OCI-LY7 (cell line): Measurements from ENCODE around the gene RLN3. TPM values are rescaled to one million over a fixed set of nuclear protein-coding genes. Genes with fewer than 3 reads are reported as not detected.

Source experiments
- BruUV-seq: library from RNA; stranded (reverse); fragments of 400-500 nt; replicated peaks from 2 replicates; lab custom pipeline; 2021; lab: Mats Ljungman, UMichigan
- CTCF ChIA-PET: fragments of 300-600 bp; sonication (Branson Sonifier 250); formaldehyde crosslinking; loops from one replicate; lab custom pipeline; 2022; ENCODE audit warnings: antibody characterized with exemption; ENCODE audit not compliant: unreplicated experiment; lab: Charles Lee
- POLR2A ChIA-PET: fragments of 300-600 bp; sonication (Branson Sonifier 250); formaldehyde crosslinking; loops from one replicate; lab custom pipeline; 2022; ENCODE audit warnings: antibody characterized with exemption; lab: Charles Lee
- DNase-seq: peaks from one replicate; pipeline ENCODE4 v3.0.0-alpha.2; 2015; ENCODE audit warnings: low spot score
- H2AFZ ChIP-seq: fragments of 200-600 bp; sonication (generic), shearing (Covaris generic); 2 replicates; pipeline ENCODE4 v1.6.1; 2014; ENCODE audit warnings: mild to moderate bottlenecking, antibody characterized with exemption, low read length, moderate library complexity
- H3K27ac ChIP-seq: fragments of 200-600 bp; sonication (generic); 2 replicates; pipeline ENCODE4 v1.5.1; 2014; ENCODE audit warnings: mixed run types, low read depth, mild to moderate bottlenecking, moderate library complexity, low read length, inconsistent platforms; ENCODE audit not compliant: poor library complexity, severe bottlenecking
- H3K36me3 ChIP-seq: fragments of 200-600 bp; sonication (generic); 2 replicates; pipeline ENCODE4 v1.6.1; 2014; ENCODE audit warnings: mild to moderate bottlenecking, antibody characterized with exemption, low read length, moderate library complexity, mixed read lengths; ENCODE audit not compliant: insufficient read depth
- H3K4me1 ChIP-seq: fragments of 200-600 bp; sonication (generic); 2 replicates; pipeline ENCODE4 v1.5.1; 2014; ENCODE audit warnings: mild to moderate bottlenecking, low read length; ENCODE audit not compliant: insufficient read depth, poor library complexity, severe bottlenecking
- H3K4me2 ChIP-seq: fragments of 200-600 bp; sonication (generic); 2 replicates; pipeline ENCODE4 v1.6.1; 2014; ENCODE audit warnings: mild to moderate bottlenecking, low read length
- H3K4me3 ChIP-seq: fragments of 200-600 bp; sonication (generic); 2 replicates; pipeline ENCODE4 v1.5.1; 2014; ENCODE audit warnings: mild to moderate bottlenecking, low read depth, low read length; ENCODE audit not compliant: poor library complexity, severe bottlenecking
- H3K79me2 ChIP-seq: fragments of 200-600 bp; sonication (generic); 2 replicates; pipeline ENCODE4 v1.6.1; 2016; ENCODE audit warnings: low read depth, mild to moderate bottlenecking, low read length, moderate library complexity, mixed read lengths; ENCODE audit not compliant: insufficient read depth
- H3K9me2 ChIP-seq: fragments of 200-600 bp; sonication (generic); 2 replicates; pipeline ENCODE4 v1.6.1; 2016; ENCODE audit warnings: mild to moderate bottlenecking, low read length, mixed read lengths; ENCODE audit not compliant: insufficient read depth
- H3K9me3 ChIP-seq: fragments of 200-600 bp; sonication (generic); 2 replicates; pipeline ENCODE4 v1.6.1; 2014; ENCODE audit warnings: mild to moderate bottlenecking, mixed run types, low read length, mixed read lengths
- H4K20me1 ChIP-seq: fragments of 200-600 bp; sonication (generic); 2 replicates; pipeline ENCODE4 v1.6.1; 2014; ENCODE audit warnings: mild to moderate bottlenecking, antibody characterized with exemption, low read length, moderate library complexity, mixed read lengths; ENCODE audit not compliant: insufficient read depth
- CTCF ChIP-seq: fragments of 200-600 bp; sonication (generic); conservative IDR thresholded peaks from 2 replicates; pipeline ENCODE4 v1.5.1; 2014; ENCODE audit warnings: mild to moderate bottlenecking, antibody characterized with exemption, low read length, moderate library complexity, mixed read lengths
- EZH2phosphoT487 ChIP-seq: fragments of 200-600 bp; sonication (generic); IDR thresholded peaks from 2 replicates; pipeline ENCODE4 v1.6.1; 2018; ENCODE audit warnings: low read depth, borderline replicate concordance, mild to moderate bottlenecking, mixed run types, antibody characterized with exemption, low read length, moderate library complexity, mixed read lengths
- intact Hi-C: fragments of 100-400 bp; cut with micrococcal nuclease; formaldehyde crosslinking; loops from one replicate; pipeline ENCODE4 v1.10.0; 2022; ENCODE audit not compliant: unreplicated experiment
- total RNA-seq, 2 experiments: library from RNA; depleted of rRNA in 1 of 2; stranded (reverse); fragments of >200 nt in 1 of 2; shearing (Covaris generic) in 1 of 2; gene quantifications; 2 replicates each; pipeline ENCODE4 v1.2.3, GENCODE V29; 2014 to 2022

Gene RLN3
- total RNA-seq, 2 experiments from 2014 or later = not detected

- ChIA-PET POLR2A (interaction anchor here (0.6 to 1.2 kb wide), 3 partner anchors 9 to 15 kb away, joined by 3 to 5 read pairs (median 3); no protein-coding TSS in a partner anchor), CTCF (no interaction called here)
- H3K9me2 ChIP-seq = no peaks in the 10 kb centered on the region
- DNase-seq = no peak
- H3K4me3 ChIP-seq = no peak overlapping the region
- H3K79me2 ChIP-seq = no peaks in the 10 kb centered on the region
- no peak for TF ChIP-seq CTCF
- no peak for TF ChIP-seq EZH2phosphoT487
- no peaks in the 10 kb centered on the region for H3K9me3 ChIP-seq
- BruUV-seq = no TSS peak
- intact Hi-C loops = no loop called here
- no peak overlapping the region for H2AFZ ChIP-seq
- no peaks in the 10 kb centered on the region for H4K20me1 ChIP-seq
- peaks cover 39% of the 10 kb centered on the region for H3K36me3 ChIP-seq
- no peak overlapping the region for H3K4me2 ChIP-seq
- no peak overlapping the region for H3K27ac ChIP-seq
- H3K4me1 ChIP-seq = peaks cover 49% of the 10 kb centered on the region
These were observed 38.5 kb upstream of the RLN3 start for GRCh38 chr19:13989487-13989886.

- CTCF ChIA-PET = no interaction called here
- no peak overlapping the region for H3K27ac ChIP-seq
- no peak for TF ChIP-seq CTCF
- TF ChIP-seq EZH2phosphoT487 = no peak
- BruUV-seq = no TSS peak
- no peaks in the 10 kb centered on the region for H4K20me1 ChIP-seq
- H3K9me2 ChIP-seq = no peaks in the 10 kb centered on the region
- no peaks in the 10 kb centered on the region for H3K79me2 ChIP-seq
- intact Hi-C loops = no loop called here
- no peak for DNase-seq
- no peaks in the 10 kb centered on the region for H3K9me3 ChIP-seq
- POLR2A ChIA-PET = interaction anchor here (1.0 to 1.2 kb wide), 2 partner anchors 13 to 15 kb away, joined by 3 to 5 read pairs; no protein-coding TSS in a partner anchor
- H3K4me2 ChIP-seq = no peak overlapping the region
- no peak overlapping the region for H3K4me3 ChIP-seq
- no peak overlapping the region for H2AFZ ChIP-seq
- H3K4me1 ChIP-seq = peaks cover 43% of the 10 kb centered on the region
- H3K36me3 ChIP-seq = peaks cover 42% of the 10 kb centered on the region
These were observed 37.9 kb upstream of the RLN3 start for GRCh38 chr19:13990085-13990484.

GRCh38 chr19:13992025-13992424 is 35.9 kb upstream of the RLN3 start:
- H3K9me3 ChIP-seq = no peaks in the 10 kb centered on the region
- intact Hi-C loops = no loop called here
- no peak overlapping the region for H3K27ac ChIP-seq
- H3K36me3 ChIP-seq = peaks cover 50% of the 10 kb centered on the region
- POLR2A ChIA-PET = interaction anchor here (1.6 kb wide), 1 partner anchor 12 kb away, joined by 8 read pairs; no protein-coding TSS in a partner anchor
- no peak overlapping the region for H3K4me2 ChIP-seq
- peaks cover 25% of the 10 kb centered on the region for H3K4me1 ChIP-seq
- H3K9me2 ChIP-seq = no peaks in the 10 kb centered on the region
- CTCF ChIA-PET = no interaction called here
- no peaks in the 10 kb centered on the region for H3K79me2 ChIP-seq
- no peak for DNase-seq
- no peaks in the 10 kb centered on the region for H4K20me1 ChIP-seq
- BruUV-seq = no TSS peak
- H2AFZ ChIP-seq = no peak overlapping the region
- no peak overlapping the region for H3K4me3 ChIP-seq
- TF ChIP-seq CTCF = no peak
- no peak for TF ChIP-seq EZH2phosphoT487
